MM.1S (cell line): ENCODE measurements around the gene GP5.

Source experiments
- CTCF ChIP-seq: fragments of 300-600 bp; sonication (generic); IDR thresholded peaks from 2 replicates; pipeline ENCODE4 v1.5.1; 2016; ENCODE audit warnings: antibody characterized with exemption, low read length, mixed read lengths
- EZH2 ChIP-seq: fragments of 300-600 bp; sonication (generic); optimal IDR thresholded peaks from 2 replicates; pipeline ENCODE3; 2017; ENCODE audit warnings: low read depth, mild to moderate bottlenecking, antibody characterized with exemption, low read length, mixed read lengths
- EZH2phosphoT487 ChIP-seq: fragments of 300-600 bp; sonication (generic); IDR thresholded peaks from 2 replicates; pipeline ENCODE4 v1.6.1; 2018; ENCODE audit warnings: antibody characterized with exemption, low read length

- TF ChIP-seq EZH2phosphoT487: no peak
- no peak for TF ChIP-seq EZH2
- TF ChIP-seq CTCF: no peak
Observed at GRCh38 chr3:194418671-194419070, 19.6 kb upstream of the GP5 start.
